ENCODE results near the gene DYNC1H1.

GRCh38 chr14:101929946-101930345 is 34.4 kb upstream of the DYNC1H1 start:
- TF ChIP-seq, protein P1, sequence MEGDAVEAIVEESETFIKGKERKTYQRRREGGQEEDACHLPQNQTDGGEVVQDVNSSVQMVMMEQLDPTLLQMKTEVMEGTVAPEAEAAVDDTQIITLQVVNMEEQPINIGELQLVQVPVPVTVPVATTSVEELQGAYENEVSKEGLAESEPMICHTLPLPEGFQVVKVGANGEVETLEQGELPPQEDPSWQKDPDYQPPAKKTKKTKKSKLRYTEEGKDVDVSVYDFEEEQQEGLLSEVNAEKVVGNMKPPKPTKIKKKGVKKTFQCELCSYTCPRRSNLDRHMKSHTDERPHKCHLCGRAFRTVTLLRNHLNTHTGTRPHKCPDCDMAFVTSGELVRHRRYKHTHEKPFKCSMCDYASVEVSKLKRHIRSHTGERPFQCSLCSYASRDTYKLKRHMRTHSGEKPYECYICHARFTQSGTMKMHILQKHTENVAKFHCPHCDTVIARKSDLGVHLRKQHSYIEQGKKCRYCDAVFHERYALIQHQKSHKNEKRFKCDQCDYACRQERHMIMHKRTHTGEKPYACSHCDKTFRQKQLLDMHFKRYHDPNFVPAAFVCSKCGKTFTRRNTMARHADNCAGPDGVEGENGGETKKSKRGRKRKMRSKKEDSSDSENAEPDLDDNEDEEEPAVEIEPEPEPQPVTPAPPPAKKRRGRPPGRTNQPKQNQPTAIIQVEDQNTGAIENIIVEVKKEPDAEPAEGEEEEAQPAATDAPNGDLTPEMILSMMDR (IDR thresholded peaks at IDR 0.05): no peak
- no peak for TF ChIP-seq ZFX (IDR thresholded peaks at IDR 0.05; ENCODE audit: borderline replicate concordance)

Data from 22Rv1 (cell line).